H1 (cell line): ENCODE measurements around the gene ABCB11. TPM values are rescaled to one million over a fixed set of nuclear protein-coding genes. Genes with fewer than 3 reads are reported as not detected.

Experiments
- CTCF ChIA-PET: fragments of 300-600 bp; sonication (Branson Sonifier 250); formaldehyde crosslinking; loops from one replicate; lab custom pipeline; 2021; ENCODE audit not compliant: partially characterized antibody; lab: Charles Lee
- POLR2A ChIA-PET: fragments of 300-600 bp; sonication (Branson Sonifier 250); formaldehyde crosslinking; loops from one replicate; lab custom pipeline; 2021; ENCODE audit warnings: inconsistent platforms; ENCODE audit not compliant: partially characterized antibody; lab: Charles Lee
- DNase-seq, 2 experiments: peaks; one replicate each; pipeline versions ENCODE4 v3.0.0 to v3.0.0-alpha.2; 2010 to 2022; ENCODE audit warnings: low spot score in 2 of 2, low read depth in 1 of 2, mixed read lengths in 1 of 2
- FAIRE-seq: peaks from 2 replicates; lab custom pipeline; 2011; peaks lifted over from hg19 to GRCh38; lab: Jason Lieb, UNC
- H2AFZ ChIP-seq: 2 replicates; pipeline ENCODE4 v1.8.1; 2012; ENCODE audit warnings: low read length, inconsistent platforms
- H2AK5ac ChIP-seq: 2 replicates; pipeline ENCODE4 v1.6.1; 2013; ENCODE audit warnings: low read depth, low read length
- H2BK120ac ChIP-seq: replicated peaks from 2 replicates; pipeline ENCODE3; 2013; ENCODE audit warnings: low read depth, low read length, inconsistent platforms
- H2BK12ac ChIP-seq: 2 replicates; pipeline ENCODE4 v1.6.1; 2013; ENCODE audit warnings: low read depth, low read length
- H2BK15ac ChIP-seq: 2 replicates; pipeline ENCODE4 v1.6.1; 2013; ENCODE audit warnings: low read length
- H2BK20ac ChIP-seq: 2 replicates; pipeline ENCODE4 v1.6.1; 2013; ENCODE audit warnings: low read length
- H2BK5ac ChIP-seq: 2 replicates; pipeline ENCODE4 v1.6.1; 2013; ENCODE audit warnings: low read depth, low read length
- H3K14ac ChIP-seq: 2 replicates; pipeline ENCODE4 v1.6.1; 2013; ENCODE audit warnings: inconsistent platforms; ENCODE audit not compliant: insufficient read length
- H3K18ac ChIP-seq: 2 replicates; pipeline ENCODE4 v1.6.1; 2013; ENCODE audit warnings: low read length; ENCODE audit errors: extremely low read depth
- H3K23ac ChIP-seq: 2 replicates; pipeline ENCODE4 v1.6.1; 2013; ENCODE audit warnings: inconsistent platforms; ENCODE audit not compliant: insufficient read length
- H3K23me2 ChIP-seq: 2 replicates; pipeline ENCODE4 v1.6.1; 2013; ENCODE audit warnings: low read depth, low read length
- H3K27ac ChIP-seq: 2 replicates; pipeline ENCODE4 v1.6.1; 2011; ENCODE audit warnings: low read depth, low read length, inconsistent platforms
- H3K27me3 ChIP-seq, 4 experiments: replicated peaks in 1 of 4; 1 replicate in 1 of 4; 2 replicates in 3 of 4; pipeline versions ENCODE4 v1.6.1 to v1.8.1; 2011 to 2013; ENCODE audit warnings: low read length in 3 of 4, mild to moderate bottlenecking in 3 of 4, inconsistent platforms in 2 of 4, mixed read lengths in 2 of 4, moderate library complexity in 1 of 4; ENCODE audit not compliant: control insufficient read depth in 3 of 4, insufficient read depth in 3 of 4; ENCODE audit errors: extremely low read depth in 1 of 4
- H3K36me3 ChIP-seq, 4 experiments: 2 replicates each; pipeline versions ENCODE4 v1.6.1 to v1.8.1; 2011 to 2013; ENCODE audit warnings: mild to moderate bottlenecking in 4 of 4, low read length in 3 of 4, moderate library complexity in 2 of 4, control low read depth in 1 of 4, inconsistent platforms in 1 of 4; ENCODE audit not compliant: insufficient read depth in 4 of 4, control insufficient read depth in 2 of 4
- H3K4ac ChIP-seq: replicated peaks from 2 replicates; pipeline ENCODE3; 2013; ENCODE audit warnings: low read length, low read depth, mixed read lengths, inconsistent platforms; ENCODE audit not compliant: insufficient read length
- H3K4me1 ChIP-seq, 4 experiments: replicated peaks in 1 of 4; 1 replicate in 1 of 4; 2 replicates in 3 of 4; pipeline versions ENCODE4 v1.6.1 to v1.8.1; 2011 to 2013; ENCODE audit warnings: low read length in 3 of 4, inconsistent platforms in 2 of 4, mixed read lengths in 1 of 4; ENCODE audit not compliant: insufficient read depth in 4 of 4, control insufficient read depth in 3 of 4
- H3K4me2 ChIP-seq, 2 experiments: 2 replicates each; pipeline versions ENCODE4 v1.6.1 to v1.8.1; 2011 to 2013; ENCODE audit warnings: low read depth in 2 of 2, low read length in 2 of 2, control low read depth in 1 of 2, inconsistent platforms in 1 of 2, mild to moderate bottlenecking in 1 of 2; ENCODE audit not compliant: insufficient read depth in 1 of 2
- H3K4me3 ChIP-seq, 4 experiments: fragments of 200-600, 300-600 bp in 1 of 4; sonication (generic), shearing (Covaris generic), sonication (Bioruptor Twin) in 1 of 4; 2 replicates each; pipeline versions ENCODE4 v1.5.1 to v1.8.1; 2011 to 2016; ENCODE audit warnings: low read length in 4 of 4, low read depth in 3 of 4, control low read depth in 2 of 4, inconsistent platforms in 2 of 4, mild to moderate bottlenecking in 2 of 4, mixed read lengths in 1 of 4, moderate library complexity in 1 of 4; ENCODE audit not compliant: insufficient read depth in 2 of 4; ENCODE audit errors: extremely low read depth in 1 of 4
- H3K56ac ChIP-seq: replicated peaks from 2 replicates; pipeline ENCODE3; 2013; ENCODE audit warnings: low read depth, mild to moderate bottlenecking, mixed read lengths, low read length, inconsistent platforms; ENCODE audit not compliant: insufficient read length
- H3K79me1 ChIP-seq: 2 replicates; pipeline ENCODE4 v1.6.1; 2013; ENCODE audit warnings: low read depth, low read length, control low read depth
- H3K79me2 ChIP-seq, 2 experiments: 2 replicates each; pipeline versions ENCODE4 v1.6.1 to v1.8.1; 2012 to 2013; ENCODE audit warnings: low read length in 2 of 2, mild to moderate bottlenecking in 2 of 2, inconsistent platforms in 1 of 2; ENCODE audit not compliant: insufficient read depth in 2 of 2, control insufficient read depth in 1 of 2
- H3K9ac ChIP-seq, 4 experiments: replicated peaks in 1 of 4; 1 replicate in 1 of 4; 2 replicates in 3 of 4; pipeline versions ENCODE4 v1.6.1 to v1.8.1; 2011 to 2013; ENCODE audit warnings: low read depth in 3 of 4, low read length in 3 of 4, control low read depth in 2 of 4, mild to moderate bottlenecking in 2 of 4, moderate library complexity in 2 of 4, inconsistent platforms in 1 of 4; ENCODE audit errors: extremely low read depth in 1 of 4
- H3K9me3 ChIP-seq, 2 experiments: 2 replicates each; pipeline versions ENCODE4 v1.6.1 to v1.8.1; 2012 to 2013; ENCODE audit warnings: mild to moderate bottlenecking in 2 of 2, moderate library complexity in 2 of 2, control low read depth in 1 of 2, inconsistent platforms in 1 of 2, low read depth in 1 of 2, low read length in 1 of 2, mixed read lengths in 1 of 2; ENCODE audit not compliant: insufficient read depth in 2 of 2
- H4K20me1 ChIP-seq, 2 experiments: replicated peaks in 1 of 2; 2 replicates each; pipeline versions ENCODE3 to v1.8.1; 2011 to 2013; ENCODE audit warnings: inconsistent platforms in 2 of 2, low read length in 2 of 2, mild to moderate bottlenecking in 1 of 2; ENCODE audit not compliant: insufficient read depth in 2 of 2, control insufficient read depth in 1 of 2
- H4K5ac ChIP-seq: 2 replicates; pipeline ENCODE4 v1.6.1; 2013; ENCODE audit warnings: low read length, low read depth, mixed read lengths, inconsistent platforms; ENCODE audit not compliant: insufficient read length
- H4K8ac ChIP-seq: 2 replicates; pipeline ENCODE4 v1.8.0; 2013; ENCODE audit warnings: mild to moderate bottlenecking, moderate library complexity, low read length, inconsistent platforms; ENCODE audit not compliant: insufficient read depth; ENCODE audit errors: extremely low read depth
- H4K91ac ChIP-seq: replicated peaks from 2 replicates; pipeline ENCODE3; 2013; ENCODE audit warnings: low read length, mixed read lengths, inconsistent platforms; ENCODE audit not compliant: insufficient read length
- ATF3 ChIP-seq: IDR thresholded peaks from 2 replicates; pipeline ENCODE4 v1.6.1; 2011; ENCODE audit warnings: low read depth, mild to moderate bottlenecking, low read length; ENCODE audit not compliant: insufficient read depth
- BACH1 ChIP-seq: IDR thresholded peaks from 2 replicates; pipeline ENCODE4 v1.6.1; 2012; ENCODE audit warnings: low read length, improper control_type of control experiment
- CHD1 ChIP-seq: IDR thresholded peaks from 2 replicates; pipeline ENCODE4 v1.6.1; 2012; ENCODE audit warnings: low read depth, low read length, improper control_type of control experiment
- CREB1 ChIP-seq: IDR thresholded peaks from 2 replicates; pipeline ENCODE4 v1.6.1; 2012; ENCODE audit warnings: inconsistent platforms
- E2F6 ChIP-seq: IDR thresholded peaks from 2 replicates; pipeline ENCODE4 v1.6.1; 2012; ENCODE audit warnings: inconsistent platforms
- HDAC2 ChIP-seq, 2 experiments: fragments of 300-600 bp in 1 of 2; sonication (generic) in 1 of 2; IDR thresholded peaks; 2 replicates each; pipeline ENCODE4 v1.6.1; 2011 to 2012; ENCODE audit warnings: low read depth in 2 of 2, low read length in 2 of 2, mild to moderate bottlenecking in 2 of 2, moderate library complexity in 2 of 2, borderline replicate concordance in 1 of 2, inconsistent platforms in 1 of 2
- POU5F1 ChIP-seq: IDR thresholded peaks from 2 replicates; pipeline ENCODE4 v1.6.1; 2011; ENCODE audit warnings: low read depth, mild to moderate bottlenecking, low read length, moderate library complexity
- SIN3A ChIP-seq, 2 experiments: IDR thresholded peaks in 1 of 2; conservative IDR thresholded peaks in 1 of 2; 2 replicates each; pipeline ENCODE4 v1.6.1; 2011 to 2012; ENCODE audit warnings: low read length in 2 of 2, improper control_type of control experiment in 1 of 2, low read depth in 1 of 2, mild to moderate bottlenecking in 1 of 2
- SIX5 ChIP-seq: IDR thresholded peaks from 2 replicates; pipeline ENCODE4 v1.6.1; 2011; ENCODE audit warnings: mild to moderate bottlenecking, low read depth, low read length
- TAF1 ChIP-seq: IDR thresholded peaks from 2 replicates; pipeline ENCODE4 v1.6.1; 2011; ENCODE audit warnings: mild to moderate bottlenecking, low read depth, low read length
- TBP ChIP-seq: IDR thresholded peaks from 2 replicates; pipeline ENCODE4 v1.6.1; 2011; ENCODE audit warnings: low read depth, low read length, improper control_type of control experiment
- TCF12 ChIP-seq: IDR thresholded peaks from 2 replicates; pipeline ENCODE4 v1.6.1; 2011; ENCODE audit warnings: low read depth, mild to moderate bottlenecking, low read length
- WGBS, 2 experiments: shearing (Covaris generic) in 1 of 2; methylation state at CpG; one replicate each; pipeline versions ENCODE4 v1.1.6 to v1.1.7; 2013 to 2015; ENCODE audit warnings: low lambda C conversion rate in 2 of 2, mixed read lengths in 2 of 2, inconsistent platforms in 1 of 2, low coverage in 1 of 2, missing lambda C conversion rate in 1 of 2; ENCODE audit not compliant: insufficient replicate concordance in 2 of 2, insufficient coverage in 1 of 2, insufficient read length in 1 of 2; ENCODE audit errors: extremely low coverage in 1 of 2, missing lambda C conversion rate in 1 of 2; 5-methylcytosine and 5-hydroxymethylcytosine counted together
- polyA plus RNA-seq, 7 experiments: library from polyadenylated mRNA; depleted of rRNA in 3 of 7; stranded (reverse) in 5 of 7; unstranded in 2 of 7; fragments of >200 nt in 5 of 7; fragments of 200-250 nt in 2 of 7; gene quantifications; 1 replicate in 5 of 7; 2 replicates in 1 of 7; 4 replicates in 1 of 7; pipeline versions ENCODE4 v1.2.1 to v1.2.3, GENCODE V29; 2011 to 2013; ENCODE audit warnings: missing spikeins in 2 of 7, mixed read lengths in 2 of 7
- total RNA-seq: library from RNA; stranded (reverse); fragmentation: NEBNext Ultra II Directional; extraction: Animal tissue kit (Norgen Biotek cat#: 25700); gene quantifications from 2 replicates; pipeline ENCODE4 v1.2.1, GENCODE V29; 2021

ABCB11 gene
- total and polyA plus RNA-seq, 2 of the 8 experiments (the other 6 are each of a cell fraction or from before 2014, with no cell fraction given) = not detected

- no peak overlapping the region for H3K4ac ChIP-seq
- H4K20me1 ChIP-seq = no peaks in the 10 kb centered on the region
- H2BK20ac ChIP-seq = no peak overlapping the region
- H3K9me3 ChIP-seq = no peaks in the 10 kb centered on the region
- no peak for FAIRE-seq
- H4K8ac ChIP-seq = no peak overlapping the region
- no peak overlapping the region for H4K5ac ChIP-seq
- H3K4me3 ChIP-seq = no peak overlapping the region
- no peak overlapping the region for H2BK12ac ChIP-seq
- WGBS, 2 experiments = 87% methylated on average over 9 of the region's 9 CpGs; no CpG with 5 or more reads in 1 of the 2 experiments
- no peaks in the 10 kb centered on the region for H3K79me1 ChIP-seq
- ChIA-PET CTCF (interaction anchor here (0.7 to 2.5 kb wide), 2 partner anchors 8 to 58 kb away, joined by 3 to 10 read pairs; no protein-coding TSS in a partner anchor), POLR2A (no interaction called here)
- H2AFZ ChIP-seq = no peak overlapping the region; the same call in 1 of the 2 replicates
- no peak overlapping the region for H3K27ac ChIP-seq
- H2BK120ac ChIP-seq = no peak overlapping the region
- no peak overlapping the region for H2BK5ac ChIP-seq
- no peak overlapping the region for H2AK5ac ChIP-seq
- H3K79me2 ChIP-seq = no peaks in the 10 kb centered on the region
- H2BK15ac ChIP-seq = no peak overlapping the region
- H3K4me1 ChIP-seq = no peaks in the 10 kb centered on the region
- H3K9ac ChIP-seq = no peak overlapping the region
- DNase-seq = no peak
- H3K14ac ChIP-seq = no peak overlapping the region
- no peak overlapping the region for H3K23ac ChIP-seq
- H3K56ac ChIP-seq = no peak overlapping the region
- no peaks in the 10 kb centered on the region for H3K27me3 ChIP-seq
- no peak overlapping the region for H3K4me2 ChIP-seq
- H3K36me3 ChIP-seq = no peaks in the 10 kb centered on the region
- no peak overlapping the region for H4K91ac ChIP-seq
- no peaks in the 10 kb centered on the region for H3K23me2 ChIP-seq
- no peak overlapping the region for H3K18ac ChIP-seq
- no peak for TF ChIP-seq BACH1
- no peak for TF ChIP-seq SIN3A (conservative IDR thresholded peaks at IDR 0.05 in 1 of 2, IDR thresholded peaks at IDR 0.05 in 1 of 2; ENCODE audit: low read depth in 1 of 2, low read length in 2 of 2)
- no peak for TF ChIP-seq POU5F1
- TF ChIP-seq SIX5 = no peak
- TF ChIP-seq TCF12 = no peak
- no peak for TF ChIP-seq CREB1
- no peak for TF ChIP-seq CHD1
- no peak for TF ChIP-seq TBP
- no peak for TF ChIP-seq TAF1
- no peak for TF ChIP-seq E2F6
- TF ChIP-seq HDAC2 (IDR thresholded peaks at IDR 0.05; ENCODE audit: borderline replicate concordance in 1 of 2, low read depth in 2 of 2, low read length in 2 of 2) = no peak
- TF ChIP-seq ATF3 = no peak
These were observed 43.0 kb upstream of the ABCB11 start for GRCh38 chr2:169073963-169074751.
